ENCODE data around the gene PRUNE1. TPM values are rescaled to one million over a fixed set of nuclear protein-coding genes. Genes with fewer than 3 reads are reported as not detected.
A peak's percentile ranks its signal among the peaks of the same experiment; 100 is the strongest.

Gene PRUNE1
- total RNA-seq, 1 experiment from 2014 or later: 30.7 TPM

DNA sequence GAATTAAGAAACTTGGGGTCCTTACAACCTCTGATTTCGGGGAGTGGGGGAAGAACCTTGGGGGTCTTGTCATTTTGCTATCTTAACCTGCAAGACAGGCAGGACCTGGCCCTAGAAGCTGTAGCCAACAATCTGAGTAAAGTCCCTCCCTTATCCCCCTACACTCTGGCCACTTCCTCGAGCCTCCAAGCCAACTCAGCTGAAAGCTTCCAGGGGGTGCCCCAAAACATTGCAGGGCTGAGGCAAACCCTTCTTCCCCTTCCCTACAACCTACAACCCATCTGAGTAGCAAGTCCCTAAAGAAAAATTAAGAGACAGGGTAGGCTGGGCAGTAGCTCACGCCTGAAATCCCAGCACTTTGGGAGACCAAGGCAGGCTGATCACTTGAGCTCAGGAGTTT, 38.6 kb upstream of the PRUNE1 start:
- no TSS peak for BruUV-seq (replicated peaks)
- no peak overlapping the region for H3K27ac ChIP-seq
- no peak for DNase-seq
- peaks cover 25% of the 10 kb centered on the region for H3K4me1 ChIP-seq (replicated peaks; ENCODE audit: insufficient read depth)
- no peaks in the 10 kb centered on the region for H3K9me3 ChIP-seq (ENCODE audit: insufficient read depth, low read depth)
- ChIA-PET CTCF (interaction anchor here (0.7 kb wide), 1 partner anchor 282 kb away, joined by 6 read pairs; no protein-coding TSS in a partner anchor), POLR2A (ENCODE audit: unreplicated experiment) (interaction anchor here (0.5 to 0.6 kb wide), 2 partner anchors 36 to 332 kb away, joined by 3 to 6 read pairs; no protein-coding TSS in a partner anchor)
- H3K36me3 ChIP-seq (ENCODE audit: low read depth): peaks cover 19% of the 10 kb centered on the region
- no peak for TF ChIP-seq EZH2 (IDR thresholded peaks at IDR 0.05; ENCODE audit: low read depth)
- TF ChIP-seq, protein P1, sequence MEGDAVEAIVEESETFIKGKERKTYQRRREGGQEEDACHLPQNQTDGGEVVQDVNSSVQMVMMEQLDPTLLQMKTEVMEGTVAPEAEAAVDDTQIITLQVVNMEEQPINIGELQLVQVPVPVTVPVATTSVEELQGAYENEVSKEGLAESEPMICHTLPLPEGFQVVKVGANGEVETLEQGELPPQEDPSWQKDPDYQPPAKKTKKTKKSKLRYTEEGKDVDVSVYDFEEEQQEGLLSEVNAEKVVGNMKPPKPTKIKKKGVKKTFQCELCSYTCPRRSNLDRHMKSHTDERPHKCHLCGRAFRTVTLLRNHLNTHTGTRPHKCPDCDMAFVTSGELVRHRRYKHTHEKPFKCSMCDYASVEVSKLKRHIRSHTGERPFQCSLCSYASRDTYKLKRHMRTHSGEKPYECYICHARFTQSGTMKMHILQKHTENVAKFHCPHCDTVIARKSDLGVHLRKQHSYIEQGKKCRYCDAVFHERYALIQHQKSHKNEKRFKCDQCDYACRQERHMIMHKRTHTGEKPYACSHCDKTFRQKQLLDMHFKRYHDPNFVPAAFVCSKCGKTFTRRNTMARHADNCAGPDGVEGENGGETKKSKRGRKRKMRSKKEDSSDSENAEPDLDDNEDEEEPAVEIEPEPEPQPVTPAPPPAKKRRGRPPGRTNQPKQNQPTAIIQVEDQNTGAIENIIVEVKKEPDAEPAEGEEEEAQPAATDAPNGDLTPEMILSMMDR (conservative IDR thresholded peaks at IDR 0.05): no peak
- intact Hi-C loops (cut with micrococcal nuclease; ENCODE audit: unreplicated experiment): loop anchor here (10.0 kb wide), 2 partner anchors 345 to 715 kb away; partner anchors contain the start of genes CA14 and ENSA
- no peak overlapping the region for H3K4me3 ChIP-seq
- no peak overlapping the region for H3K4me2 ChIP-seq
- H3K27me3 ChIP-seq (ENCODE audit: insufficient read depth, low read depth): no peaks in the 10 kb centered on the region
- H3F3A ChIP-seq (ENCODE audit: insufficient read depth, low read depth): peaks cover 14% of the 10 kb centered on the region
- no peaks in the 10 kb centered on the region for H3K9me2 ChIP-seq (ENCODE audit: insufficient read depth)
- H2AFZ ChIP-seq: no peak overlapping the region
- 0 out of 2 replicates have a peak, but pooled peaks cover 8% of the 10 kb centered on the region for H4K20me1 ChIP-seq (ENCODE audit: insufficient read depth)
- peaks cover 48% of the 10 kb centered on the region for H3K79me2 ChIP-seq (ENCODE audit: low read depth)

DNA sequence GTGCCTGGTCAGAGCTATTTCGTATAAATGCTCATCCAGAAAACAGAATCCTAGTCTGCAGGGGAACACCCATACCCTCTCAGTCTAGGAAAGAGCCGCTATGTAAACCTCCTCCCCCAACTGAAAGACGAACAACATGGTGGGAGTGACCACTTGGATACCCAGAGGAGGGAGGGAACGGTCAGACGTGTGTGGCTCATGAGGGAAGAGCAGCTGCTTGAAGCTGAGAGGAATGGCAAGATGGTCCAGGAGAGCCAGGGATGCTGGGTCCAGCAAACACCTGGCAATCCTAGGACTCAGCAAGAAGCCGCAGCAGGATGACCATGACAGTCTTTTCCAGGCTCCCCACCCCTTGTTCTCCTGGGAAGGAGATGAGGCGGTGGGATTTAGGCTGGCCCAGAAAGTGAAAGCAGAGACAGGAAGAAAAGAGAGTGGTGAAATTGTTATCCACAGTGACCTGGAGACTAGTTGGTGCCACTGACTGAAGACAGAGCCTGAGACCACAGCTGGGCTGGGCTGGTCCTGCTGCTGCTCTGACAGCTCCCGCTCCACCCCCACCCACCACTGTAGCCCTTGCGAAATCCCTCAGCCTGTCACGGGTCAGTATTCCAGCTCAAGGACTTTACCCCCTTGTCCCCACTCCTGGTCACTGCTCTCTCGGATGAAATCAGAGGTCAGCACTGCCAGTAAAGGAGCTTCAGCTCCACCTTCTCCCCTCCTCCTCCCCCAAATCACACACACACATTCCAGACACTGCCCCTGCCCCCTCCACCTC, 37.3 kb upstream of the PRUNE1 start:
- intact Hi-C loops (cut with micrococcal nuclease; ENCODE audit: unreplicated experiment): loop anchor here (1.0 to 10.0 kb wide), 3 partner anchors 11 to 716 kb away; partner anchors contain the start of genes ANXA9, CA14 and ENSA
- DNase-seq: no peak
- ChIA-PET CTCF (no interaction called here), POLR2A (ENCODE audit: unreplicated experiment) (interaction anchor here (0.6 to 0.8 kb wide), 3 partner anchors 8 to 442 kb away, joined by 5 to 12 read pairs (median 9); no protein-coding TSS in a partner anchor)
- TF ChIP-seq, protein P1 (conservative IDR thresholded peaks at IDR 0.05): no peak
- H3K27ac ChIP-seq: no peak overlapping the region
- H4K20me1 ChIP-seq (ENCODE audit: insufficient read depth): 0 out of 2 replicates have a peak, but pooled peaks cover 8% of the 10 kb centered on the region
- H3F3A ChIP-seq (ENCODE audit: insufficient read depth, low read depth): peaks cover 13% of the 10 kb centered on the region
- no TSS peak for BruUV-seq (replicated peaks)
- H3K27me3 ChIP-seq (ENCODE audit: insufficient read depth, low read depth): no peaks in the 10 kb centered on the region
- no peak overlapping the region for H3K4me3 ChIP-seq
- H3K4me2 ChIP-seq: peak overlapping the region; percentile 10; the same call in 1 of the 2 replicates
- peaks cover 33% of the 10 kb centered on the region for H3K4me1 ChIP-seq (replicated peaks; ENCODE audit: insufficient read depth)
- peaks cover 12% of the 10 kb centered on the region for H3K36me3 ChIP-seq (ENCODE audit: low read depth)
- H3K79me2 ChIP-seq (ENCODE audit: low read depth): peaks cover 48% of the 10 kb centered on the region
- no peaks in the 10 kb centered on the region for H3K9me3 ChIP-seq (ENCODE audit: insufficient read depth, low read depth)
- no peak overlapping the region for H2AFZ ChIP-seq
- H3K9me2 ChIP-seq (ENCODE audit: insufficient read depth): no peaks in the 10 kb centered on the region

DNA sequence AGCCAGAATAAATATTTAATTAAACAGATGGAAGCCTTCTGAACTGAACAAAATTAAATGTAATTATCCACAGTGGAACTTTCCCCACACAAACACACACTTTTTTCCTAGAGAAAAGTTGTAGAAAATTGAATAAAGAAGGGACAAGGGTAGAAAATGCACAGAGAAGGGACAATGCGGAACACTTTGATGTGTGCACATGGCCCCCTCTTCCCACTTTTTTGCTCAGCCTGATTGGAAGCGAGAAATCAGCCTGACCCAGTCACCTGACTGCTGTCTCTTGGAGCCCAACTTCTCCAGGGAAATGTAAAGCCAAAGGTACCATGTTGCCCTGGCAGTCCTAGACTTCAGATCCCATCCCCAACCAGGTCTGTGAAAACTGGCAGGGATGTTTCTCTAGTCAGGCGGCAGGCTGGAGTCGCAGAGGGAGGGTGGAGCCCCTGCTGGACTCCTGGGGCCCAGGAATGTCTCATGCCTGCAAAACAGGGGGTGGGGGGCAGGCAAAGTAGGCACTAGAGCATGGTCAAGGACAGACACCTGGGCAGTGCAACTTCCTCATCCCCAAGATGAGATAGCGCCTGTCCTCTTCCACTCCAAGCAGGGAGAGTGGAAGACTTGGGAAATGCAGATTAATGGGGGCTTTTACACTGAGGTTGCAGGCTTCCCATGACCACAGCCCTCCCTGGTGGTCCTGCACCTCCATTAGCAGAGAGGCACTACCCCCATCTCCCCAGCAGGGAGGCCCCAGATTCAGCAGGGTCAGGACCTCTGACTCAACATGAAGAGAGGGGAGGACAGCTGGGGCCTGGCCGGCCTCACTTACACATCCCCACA, 36.4 kb upstream of the PRUNE1 start:
- no peaks in the 10 kb centered on the region for H3K27me3 ChIP-seq (ENCODE audit: insufficient read depth, low read depth)
- no peak overlapping the region for H2AFZ ChIP-seq
- 0 out of 2 replicates have a peak overlapping the region, but pooled peaks have one; percentile 21 for H3K4me3 ChIP-seq
- ChIA-PET CTCF (no interaction called here), POLR2A (ENCODE audit: unreplicated experiment) (interaction anchor here (0.6 kb wide), 1 partner anchor 9 kb away, joined by 5 read pairs; no protein-coding TSS in a partner anchor)
- H4K20me1 ChIP-seq (ENCODE audit: insufficient read depth): 0 out of 2 replicates have a peak, but pooled peaks cover 8% of the 10 kb centered on the region
- intact Hi-C loops (cut with micrococcal nuclease; ENCODE audit: unreplicated experiment): loop anchor here (1.0 to 10.0 kb wide), 3 partner anchors 11 to 717 kb away; partner anchors contain the start of genes ANXA9, CA14 and ENSA
- peaks cover 21% of the 10 kb centered on the region for H3F3A ChIP-seq (ENCODE audit: insufficient read depth, low read depth)
- no peak for DNase-seq
- peaks cover 41% of the 10 kb centered on the region for H3K4me1 ChIP-seq (replicated peaks; ENCODE audit: insufficient read depth)
- no TSS peak for BruUV-seq (replicated peaks)
- no peaks in the 10 kb centered on the region for H3K9me3 ChIP-seq (ENCODE audit: insufficient read depth, low read depth)
- H3K27ac ChIP-seq: no peak overlapping the region
- TF ChIP-seq EZH2 (IDR thresholded peaks at IDR 0.05; ENCODE audit: low read depth): no peak
- TF ChIP-seq, protein P1 (conservative IDR thresholded peaks at IDR 0.05): no peak
- peak overlapping the region; percentile 99; the same call in 1 of the 2 replicates for H3K4me2 ChIP-seq
- no peaks in the 10 kb centered on the region for H3K9me2 ChIP-seq (ENCODE audit: insufficient read depth)
- H3K36me3 ChIP-seq (ENCODE audit: low read depth): peaks cover 8% of the 10 kb centered on the region; the same call in 1 of the 2 replicates
- H3K79me2 ChIP-seq (ENCODE audit: low read depth): peaks cover 48% of the 10 kb centered on the region
